CD4-positive, alpha-beta T cell treated with Interleukin-21 for 1 hour (primary cell): ENCODE measurements around the gene CDNF.
A peak's percentile ranks its signal among the peaks of the same experiment; 100 is the strongest.
"Not testable (repeated sequence)": the region's sequence is repeated elsewhere in the genome, so short reads cannot be mapped to it uniquely, and the experiment has no call there.

Source experiments
- DNase-seq: peaks from one replicate; pipeline ENCODE4 v3.0.0-alpha.2; 2020

The CDNF gene

GRCh38 chr10:14838582-14839304 lies 906 bp upstream of the CDNF start:
- peak; percentile 28 for DNase-seq

- no peak for DNase-seq
These were observed 657 bp downstream of the CDNF start for GRCh38 chr10:14837003-14837756.

- DNase-seq: no peak
These were observed 1.6 kb downstream of the CDNF start for GRCh38 chr10:14836208-14836607.

DNA sequence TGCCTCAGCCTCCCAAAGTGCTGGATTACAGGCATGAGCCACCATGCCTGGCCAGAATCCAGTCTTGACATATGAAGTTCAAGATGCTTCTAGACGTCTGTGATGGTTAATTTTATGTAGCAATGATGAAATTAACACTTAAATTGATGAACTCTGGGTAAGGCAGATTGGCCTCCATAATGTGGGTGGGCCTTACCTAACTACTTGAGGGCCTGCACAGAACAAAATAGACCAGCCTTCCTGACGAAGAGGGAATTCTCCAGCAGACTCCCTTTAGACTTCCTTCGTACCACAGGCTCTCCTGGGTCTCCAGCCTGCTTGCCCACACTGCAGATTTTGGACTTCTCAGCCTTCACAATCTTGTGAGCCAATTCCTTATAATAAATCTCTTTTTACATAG lies 4.7 kb downstream of the CDNF start:
- DNase-seq: no peak

DNA sequence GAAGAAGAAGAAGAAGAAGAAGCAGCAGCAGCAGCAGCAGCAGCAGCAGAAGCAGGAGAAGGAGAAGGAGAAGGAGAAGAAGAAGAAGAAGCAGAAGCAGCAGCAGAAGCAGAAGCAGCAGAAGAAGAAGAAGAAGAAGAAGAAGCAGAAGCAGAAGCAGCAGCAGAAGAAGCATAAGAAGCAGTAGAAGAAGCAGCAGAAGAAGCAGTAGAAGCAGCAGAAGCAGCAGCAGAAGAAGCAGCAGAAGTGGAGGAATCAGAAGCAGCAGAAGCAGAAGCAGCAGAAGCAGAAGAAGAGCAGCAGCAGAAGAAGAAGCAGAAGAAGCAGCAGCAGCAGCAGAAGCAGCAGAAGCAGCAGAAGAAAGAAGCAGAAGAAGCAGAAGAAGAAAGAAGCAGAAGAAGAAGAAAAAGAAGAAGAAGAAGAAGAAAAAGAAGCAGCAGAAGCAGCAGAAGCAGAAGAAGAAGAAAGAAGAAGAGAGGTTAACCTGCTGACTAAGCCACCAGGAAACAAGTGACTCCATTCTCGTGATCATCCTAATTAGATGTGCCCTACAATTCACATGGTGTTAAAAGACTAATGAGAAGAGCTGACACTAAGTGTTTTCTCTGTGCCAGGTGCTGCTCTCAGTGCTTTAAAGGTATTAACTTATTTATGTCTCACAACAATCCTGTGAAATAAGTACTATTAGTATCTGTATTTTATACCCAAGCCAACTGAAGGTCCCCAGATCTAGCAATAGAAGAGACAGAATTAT lies 11.6 kb downstream of the CDNF start:
- DNase-seq: no peak

- no peak for DNase-seq
These were observed 13.9 kb downstream of the CDNF start for GRCh38 chr10:14823966-14824365.

- peak; percentile 63 for DNase-seq
These were observed 14.7 kb downstream of the CDNF start for GRCh38 chr10:14822879-14823755.

- no peak for DNase-seq
These were observed 16.0 kb downstream of the CDNF start for GRCh38 chr10:14821635-14822375.

DNA sequence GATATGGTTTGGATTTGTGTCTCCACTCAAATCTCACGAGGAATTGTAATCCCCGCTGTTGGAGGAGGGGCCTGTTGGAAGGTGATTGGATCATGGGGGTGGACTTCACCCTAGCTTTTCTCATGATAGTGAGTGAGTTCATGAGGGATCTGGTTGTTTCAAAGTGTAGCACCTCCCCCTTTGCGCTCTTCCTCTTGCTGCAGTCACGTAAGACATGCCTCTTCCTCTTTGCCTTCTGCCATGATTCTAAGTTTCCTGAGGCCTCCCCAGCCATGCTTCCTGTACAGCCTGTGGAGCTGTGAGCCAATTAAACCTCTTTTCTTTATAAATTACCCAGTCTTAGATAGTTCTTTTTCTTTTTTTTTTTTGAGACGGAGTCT lies 17.1 kb downstream of the CDNF start:
- no peak for DNase-seq

DNA sequence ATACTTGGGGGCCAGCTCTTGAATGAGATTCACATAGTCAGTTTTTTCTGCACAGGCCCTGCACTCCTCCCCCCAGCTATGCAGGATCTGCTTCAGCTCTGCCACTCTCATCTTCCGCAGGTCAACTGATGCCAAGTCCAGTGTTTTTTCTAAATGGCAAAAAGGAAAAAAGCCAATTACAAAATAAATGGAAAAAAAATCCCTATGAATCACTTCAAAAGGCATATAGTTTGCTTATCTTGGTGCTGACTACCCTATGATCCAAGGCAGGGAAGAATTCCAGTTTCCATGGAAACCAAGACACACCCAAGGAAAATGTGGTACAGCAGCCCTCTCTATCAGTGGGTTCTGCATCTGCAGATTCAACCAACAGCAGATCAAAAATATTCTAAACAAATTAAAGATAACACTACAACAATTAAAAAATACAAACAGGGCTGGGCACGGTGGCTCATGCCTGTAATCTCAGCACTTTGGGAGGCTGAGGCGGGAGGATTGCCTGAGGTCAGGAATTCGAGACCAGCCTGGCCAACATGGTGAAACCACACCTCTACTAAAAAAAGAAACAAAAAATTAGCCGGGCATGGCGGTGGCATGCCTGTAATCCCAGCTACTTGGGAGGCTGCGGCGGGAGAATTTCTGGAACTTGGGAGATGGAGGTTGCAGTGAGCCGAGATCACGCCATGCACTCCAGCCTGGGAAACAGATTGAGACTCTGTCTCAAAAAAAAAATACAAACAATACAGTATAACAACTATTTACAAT lies 17.6 kb downstream of the CDNF start:
- DNase-seq: no peak

- not testable (repeated sequence) for DNase-seq
These were observed 21.1 kb downstream of the CDNF start for GRCh38 chr10:14816717-14817116.

DNA sequence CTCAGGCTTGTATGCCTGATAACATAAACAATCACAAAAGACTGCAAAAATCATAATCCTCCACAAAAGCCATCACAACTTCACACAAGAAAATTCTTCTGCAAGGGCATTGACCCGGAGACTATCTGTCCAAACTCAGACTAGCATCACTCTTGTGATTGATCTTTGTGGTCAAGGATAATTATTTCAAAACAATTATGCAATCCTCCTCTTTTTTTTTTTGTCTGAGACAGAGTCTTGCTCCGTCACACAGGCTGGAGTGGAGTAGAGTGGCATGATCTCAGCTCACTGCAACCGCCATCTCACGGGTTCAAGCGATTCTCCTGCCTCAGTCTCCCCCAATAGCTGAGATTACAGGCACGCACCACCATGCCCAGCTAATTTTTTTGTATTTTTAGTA lies 22.2 kb downstream of the CDNF start:
- no peak for DNase-seq

DNA sequence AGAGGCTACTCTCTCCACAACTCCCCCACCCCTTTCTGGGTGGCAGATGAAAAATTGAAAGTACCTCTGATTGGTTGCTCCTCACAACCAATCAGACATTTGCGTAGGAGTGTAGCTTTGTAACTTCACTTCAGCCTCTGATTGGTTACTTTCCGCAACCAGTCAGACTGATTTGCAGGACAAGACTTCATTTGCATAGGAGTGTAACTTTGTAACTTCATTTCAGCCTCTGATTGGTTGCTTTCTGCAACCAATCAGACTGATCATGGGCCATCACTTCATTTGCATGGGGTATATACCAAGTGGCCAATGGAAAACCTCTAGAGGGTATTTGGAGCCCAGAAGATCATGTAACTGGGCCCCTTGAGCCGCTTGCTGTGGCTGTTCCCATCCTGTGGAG lies 25.6 kb downstream of the CDNF start:
- peak; percentile 1 for DNase-seq

DNA sequence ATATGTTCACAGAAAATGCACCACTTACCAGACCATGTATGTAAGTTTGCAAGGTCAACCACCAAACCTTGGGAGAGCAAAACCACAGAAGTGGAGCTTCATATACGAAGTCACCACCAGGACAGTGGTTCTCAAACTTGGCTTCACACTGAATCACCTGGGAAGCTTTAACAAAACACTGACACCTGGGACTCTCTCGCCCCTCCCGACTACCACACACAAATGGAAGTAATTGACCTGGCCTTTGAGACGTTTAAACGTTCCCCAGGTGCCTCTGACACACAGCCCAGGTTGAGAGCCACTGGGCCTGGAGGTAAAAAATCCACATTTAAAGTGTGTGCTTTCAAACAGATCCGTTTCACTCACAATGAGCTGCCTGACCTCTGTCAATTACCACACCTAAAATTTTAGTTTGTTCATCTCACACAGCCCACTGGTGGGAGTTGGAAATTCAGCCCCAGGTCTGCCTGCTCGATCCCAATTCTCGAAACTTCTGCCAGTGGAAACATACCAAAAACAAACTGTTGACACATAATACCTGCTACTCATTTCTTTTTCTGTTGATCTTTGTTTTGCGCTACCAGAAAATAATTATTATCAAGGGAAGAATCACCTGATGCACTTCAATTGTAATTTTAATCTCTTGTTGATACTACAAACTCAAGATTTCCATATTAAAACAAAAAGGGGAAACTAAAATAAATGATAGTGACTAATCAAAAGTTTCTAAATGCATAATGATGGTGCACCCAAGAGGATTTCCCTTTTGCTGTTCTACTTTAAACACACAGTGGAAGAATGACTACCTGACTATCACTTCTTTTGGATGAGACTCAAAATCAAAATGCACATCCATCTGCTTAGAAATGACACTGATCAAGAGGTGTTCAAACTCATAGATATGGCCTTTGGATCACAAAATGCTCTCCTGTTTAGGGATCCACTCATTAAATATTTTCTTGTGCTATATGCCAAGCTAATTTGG lies 26.6 kb downstream of the CDNF start:
- DNase-seq: no peak

DNA sequence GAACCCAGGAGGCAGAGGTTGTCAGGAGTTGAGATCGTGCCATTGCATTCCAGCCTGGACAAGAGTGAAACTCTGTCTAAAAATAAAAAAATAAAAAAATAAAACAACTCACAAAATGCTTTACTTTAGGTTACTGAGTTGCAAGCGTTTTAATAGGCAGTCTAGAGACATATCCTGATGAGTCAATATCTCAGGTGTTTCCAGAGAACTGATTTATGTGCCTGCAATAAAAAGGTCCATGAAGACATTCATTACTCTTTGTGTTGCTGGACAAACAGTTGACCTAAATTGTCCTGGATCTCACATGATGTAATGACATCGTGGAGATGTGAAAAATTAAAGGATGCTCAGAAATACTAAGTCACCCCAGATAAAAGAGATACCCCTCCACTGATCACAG lies 31.5 kb downstream of the CDNF start:
- no peak for DNase-seq

DNA sequence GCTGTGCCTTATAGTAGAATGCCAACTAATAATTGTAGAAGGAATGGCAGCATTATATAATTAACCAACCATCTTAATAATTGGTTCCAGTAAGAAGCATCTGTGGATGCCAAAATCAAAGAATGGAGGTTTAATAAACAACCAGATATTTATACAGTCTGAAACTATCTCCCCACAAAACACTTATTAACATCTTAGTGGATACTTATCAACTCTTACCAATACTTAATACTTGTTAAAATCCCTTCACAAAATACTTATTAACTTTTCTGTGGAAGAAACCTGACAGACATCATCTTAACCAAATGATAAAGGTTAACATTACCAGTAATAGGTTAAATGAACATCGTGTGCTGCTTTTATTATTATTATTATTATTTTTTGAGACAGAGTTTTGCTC lies 34.0 kb downstream of the CDNF start:
- DNase-seq: no peak

- no peak for DNase-seq
These were observed 36.1 kb downstream of the CDNF start for GRCh38 chr10:14801723-14802122.

DNA sequence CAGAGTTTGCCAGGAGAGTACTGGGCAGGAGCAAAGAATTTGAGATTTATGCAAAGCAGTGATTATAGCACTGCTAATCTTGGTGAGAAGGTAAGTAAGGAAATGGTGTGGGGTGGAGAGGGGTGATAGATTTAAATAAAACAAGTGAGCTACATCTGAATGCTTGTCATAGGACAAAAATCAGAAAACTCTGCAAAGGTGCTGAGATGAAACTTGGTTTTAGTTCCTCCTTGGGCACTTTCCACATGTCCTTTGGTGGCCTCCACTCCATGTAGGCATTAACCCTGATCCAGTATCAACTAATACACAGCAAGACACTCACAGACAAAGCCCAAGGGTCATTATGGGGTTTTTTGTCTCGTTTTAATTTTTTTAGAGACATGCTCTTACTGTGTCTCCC lies 37.4 kb downstream of the CDNF start:
- DNase-seq: no peak

DNA sequence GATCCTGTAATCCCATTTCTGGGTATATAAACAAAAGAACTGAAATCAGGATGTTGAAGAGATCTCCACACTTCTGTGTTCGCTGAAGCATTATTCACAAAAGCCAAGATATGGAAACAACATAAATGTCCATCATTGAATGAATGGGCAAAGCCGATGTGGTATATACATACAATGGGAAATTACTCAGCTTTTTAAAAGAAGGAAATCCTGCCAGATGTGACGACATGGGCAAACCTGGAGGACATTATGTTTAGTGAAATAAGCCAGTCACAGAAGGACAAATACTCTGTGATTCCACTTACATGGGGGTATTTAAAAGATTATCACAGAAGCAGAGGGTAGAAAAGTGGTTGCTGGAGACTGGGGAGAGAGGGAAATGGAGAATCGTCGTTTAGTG lies 39.2 kb downstream of the CDNF start:
- no peak for DNase-seq

- DNase-seq: no peak
These were observed 49.9 kb downstream of the CDNF start for GRCh38 chr10:14787938-14788337.
